GM21529 (cell line): Measurements from ENCODE around the gene MOAP1.
"Not testable (repeated sequence)": the region's sequence is repeated elsewhere in the genome, so short reads cannot be mapped to it uniquely, and the experiment has no call there.

Experiments
- ATAC-seq: cut with Tn5 transposase; IDR thresholded peaks from one replicate; pipeline ENCODE4 v1.9.1; 2021; ENCODE audit not compliant: unreplicated experiment

Gene MOAP1

GRCh38 chr14:93184391-93185348 is at the start of gene MOAP1, which contains the start of gene LYSET:
Gene MOAP1, minus strand, starts transcription at chr14:93184897. Its CDS starts 655 bp downstream, at chr14:93184242.
Gene LYSET, plus strand, starts transcription at chr14:93185317. Its CDS starts 89 bp downstream, at chr14:93185406.
- peak; percentile 81 for ATAC-seq

- not testable (repeated sequence) for ATAC-seq
Measured at GRCh38 chr14:93233078-93233477, 48.4 kb upstream of the MOAP1 start.

- ATAC-seq = no peak
Measured at GRCh38 chr14:93232159-93232558, 47.5 kb upstream of the MOAP1 start.

- ATAC-seq = no peak
Measured at GRCh38 chr14:93231129-93231979, 46.7 kb upstream of the MOAP1 start.

- ATAC-seq = no peak
Measured at GRCh38 chr14:93230539-93230938, 45.8 kb upstream of the MOAP1 start.

- no peak for ATAC-seq
Measured at GRCh38 chr14:93228550-93228949, 43.9 kb upstream of the MOAP1 start.

- no peak for ATAC-seq
Measured at GRCh38 chr14:93223565-93223964, 38.9 kb upstream of the MOAP1 start.

- ATAC-seq = no peak
Measured at GRCh38 chr14:93220509-93220908, 35.8 kb upstream of the MOAP1 start.

GRCh38 chr14:93219103-93219726 is 34.5 kb upstream of the MOAP1 start:
- peak; percentile 75 for ATAC-seq

- ATAC-seq = no peak
Measured at GRCh38 chr14:93214598-93214997, 29.9 kb upstream of the MOAP1 start.

- peak; percentile 78 for ATAC-seq
Measured at GRCh38 chr14:93212432-93212831, 27.7 kb upstream of the MOAP1 start.

GRCh38 chr14:93207468-93208308 is 23.0 kb upstream of the MOAP1 start:
- ATAC-seq = peak; percentile 38

- ATAC-seq = peak; percentile 81
Measured at GRCh38 chr14:93206793-93207467, 22.2 kb upstream of the MOAP1 start, which contains the start of the genes GON7 and UBR7. Gene GON7, minus strand, starts transcription at chr14:93207065. Its CDS starts 28 bp downstream, at chr14:93207037. Gene UBR7, plus strand, starts transcription at chr14:93207256. Its CDS starts 36 bp downstream, at chr14:93207292.

GRCh38 chr14:93201155-93201704 is 16.5 kb upstream of the MOAP1 start:
- ATAC-seq = no peak

- no peak for ATAC-seq
Measured at GRCh38 chr14:93200553-93200952, 15.9 kb upstream of the MOAP1 start.

- ATAC-seq = no peak
Measured at GRCh38 chr14:93199031-93199430, 14.3 kb upstream of the MOAP1 start.

GRCh38 chr14:93195316-93195999 is 10.8 kb upstream of the MOAP1 start:
- no peak for ATAC-seq

GRCh38 chr14:93186956-93187355 is 2.3 kb upstream of the MOAP1 start:
- no peak for ATAC-seq
